ENCODE results near the gene RAE1. TPM values are rescaled to one million over a fixed set of nuclear protein-coding genes. Genes with fewer than 3 reads are reported as not detected.

RAE1 gene
- polyA plus RNA-seq, 1 donor: 22.9 TPM

DNA sequence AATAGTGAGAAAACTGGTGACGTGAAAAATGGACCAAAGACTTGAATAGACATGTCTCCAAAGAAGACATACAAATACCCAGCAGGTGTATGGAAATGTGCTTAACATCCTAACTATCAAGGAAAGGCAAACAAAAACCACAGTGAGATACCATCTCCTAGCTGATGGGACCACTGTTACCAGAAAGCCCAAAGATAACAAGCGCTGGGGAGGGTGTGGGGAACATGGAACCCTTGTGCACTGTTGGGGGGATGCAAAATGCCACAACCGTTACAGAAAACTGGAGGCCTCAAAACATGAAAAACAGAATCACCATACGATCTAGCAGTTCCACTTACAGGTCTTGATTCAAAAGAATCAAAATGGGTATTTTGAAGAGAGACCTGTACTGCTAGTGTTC is 20.3 kb downstream of the RAE1 start:
- DNase-seq (ENCODE audit: low read depth): no peak

GRCh38 chr20:57372157-57372556 is 21.1 kb downstream of the RAE1 start:
- DNase-seq (ENCODE audit: low read depth): no peak

GRCh38 chr20:57372581-57373350 is 21.7 kb downstream of the RAE1 start:
- DNase-seq (ENCODE audit: low read depth): no peak

DNA sequence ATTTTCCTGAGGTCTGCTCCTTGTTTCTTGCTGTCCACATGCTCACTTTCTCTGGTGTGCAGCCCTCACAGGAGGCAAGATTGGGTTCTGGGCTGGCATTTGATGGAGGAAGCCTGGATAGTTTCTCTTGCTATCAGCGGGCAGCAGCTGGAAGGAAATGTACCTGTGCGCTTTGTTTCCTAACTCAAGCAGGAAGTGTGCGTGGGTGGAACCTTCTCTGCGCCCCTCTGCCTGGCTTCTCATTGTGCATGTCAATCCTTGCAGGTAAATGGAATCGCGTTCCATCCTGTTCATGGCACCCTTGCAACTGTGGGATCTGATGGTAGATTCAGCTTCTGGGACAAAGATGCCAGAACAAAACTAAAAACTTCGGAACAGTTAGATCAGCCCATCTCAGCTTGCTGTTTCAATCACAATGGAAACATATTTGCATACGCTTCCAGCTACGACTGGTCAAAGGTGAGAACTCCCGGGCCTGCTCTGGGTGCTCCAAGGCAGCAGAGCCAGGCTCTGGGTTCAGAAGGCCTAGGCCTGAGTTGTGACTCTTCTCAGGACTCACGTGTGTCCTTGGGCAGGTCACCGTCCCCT is 23.4 kb downstream of the RAE1 start:
- DNase-seq (ENCODE audit: low read depth): no peak

- no peak for DNase-seq (ENCODE audit: low read depth)
Measured at GRCh38 chr20:57374931-57375651, 24.0 kb downstream of the RAE1 start.

DNA sequence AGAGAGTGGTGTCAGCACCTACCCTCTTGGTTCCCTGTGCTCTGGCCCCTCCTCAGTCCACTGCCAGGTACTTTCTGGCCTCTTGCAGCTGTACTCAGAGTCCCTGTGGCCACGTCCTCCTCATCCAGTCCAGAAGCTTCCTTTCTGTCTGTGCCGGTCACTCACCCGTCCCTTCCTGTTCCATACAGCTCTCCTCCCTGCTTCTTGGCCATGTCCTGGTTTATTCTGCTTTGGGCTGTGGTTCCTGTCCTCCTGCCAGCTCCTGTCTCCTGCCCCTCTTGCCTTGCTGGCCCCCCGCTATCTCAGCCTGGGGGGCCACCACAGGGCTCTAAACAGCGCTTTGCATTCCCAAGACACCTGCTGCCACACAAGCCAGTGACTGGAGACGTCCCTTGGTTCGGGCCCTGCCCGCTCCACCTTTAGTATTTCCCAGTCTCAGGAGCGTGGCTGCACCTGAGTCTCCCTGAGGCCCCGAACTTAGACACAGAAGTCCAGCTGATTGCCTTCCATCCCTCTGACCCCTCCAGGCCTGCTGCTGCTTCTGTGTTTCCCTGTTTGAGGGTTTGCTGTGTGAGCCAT is 24.7 kb downstream of the RAE1 start:
- DNase-seq (ENCODE audit: low read depth): no peak

DNA sequence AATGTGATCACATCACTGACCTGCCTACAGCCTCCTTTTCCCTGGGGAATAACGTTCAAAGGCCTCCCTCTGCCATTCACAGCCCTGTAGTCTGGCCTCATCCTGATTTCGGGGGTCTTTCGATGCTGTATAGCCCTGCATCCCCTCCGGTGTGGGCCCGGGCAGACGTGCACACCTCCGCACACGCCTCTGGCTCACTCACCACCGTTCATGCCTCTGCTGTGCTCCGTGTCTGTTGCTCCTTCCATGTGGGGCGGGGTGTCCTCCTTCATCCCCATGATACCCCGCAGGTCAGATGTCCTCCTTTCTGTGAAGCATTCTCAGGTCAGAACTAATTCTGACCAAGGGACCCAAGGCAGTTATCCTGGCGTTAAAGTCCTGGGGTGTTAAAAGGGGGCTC is 26.3 kb downstream of the RAE1 start:
- DNase-seq (ENCODE audit: low read depth): no peak

- no peak for DNase-seq (ENCODE audit: low read depth)
Measured at GRCh38 chr20:57378107-57378506, 27.1 kb downstream of the RAE1 start.

DNA sequence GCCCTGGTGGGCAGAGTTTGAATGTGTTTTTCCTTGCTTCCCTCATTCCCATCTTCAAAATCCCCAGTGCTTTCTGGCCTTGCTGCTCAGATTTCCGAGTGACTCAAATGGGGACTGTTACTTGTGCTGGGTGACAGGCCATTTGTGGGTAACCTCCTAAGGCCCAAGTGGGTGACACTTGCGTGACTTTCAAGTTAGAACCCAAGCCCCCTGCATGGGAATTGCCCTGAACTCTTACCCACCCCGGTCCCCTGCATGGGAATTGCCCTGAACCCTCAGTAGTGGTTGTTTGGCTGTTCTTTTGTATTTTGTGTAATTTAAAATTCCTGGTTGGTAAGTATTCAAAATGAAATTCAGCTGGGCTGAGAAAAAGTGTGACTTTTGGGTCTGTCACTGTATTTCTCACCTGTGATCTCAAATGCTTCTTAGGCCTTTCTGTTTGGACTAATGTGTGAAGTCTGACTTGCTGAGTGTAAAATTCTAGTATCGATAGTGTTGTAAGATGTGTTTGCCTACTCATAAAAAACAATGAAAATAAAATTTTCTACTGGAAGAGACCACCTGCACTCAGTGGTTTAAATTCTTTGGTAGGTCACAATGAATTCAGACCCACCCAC is 27.7 kb downstream of the RAE1 start:
- no peak for DNase-seq (ENCODE audit: low read depth)

GRCh38 chr20:57379263-57379647 is 28.2 kb downstream of the RAE1 start:
- DNase-seq (ENCODE audit: low read depth): no peak

DNA sequence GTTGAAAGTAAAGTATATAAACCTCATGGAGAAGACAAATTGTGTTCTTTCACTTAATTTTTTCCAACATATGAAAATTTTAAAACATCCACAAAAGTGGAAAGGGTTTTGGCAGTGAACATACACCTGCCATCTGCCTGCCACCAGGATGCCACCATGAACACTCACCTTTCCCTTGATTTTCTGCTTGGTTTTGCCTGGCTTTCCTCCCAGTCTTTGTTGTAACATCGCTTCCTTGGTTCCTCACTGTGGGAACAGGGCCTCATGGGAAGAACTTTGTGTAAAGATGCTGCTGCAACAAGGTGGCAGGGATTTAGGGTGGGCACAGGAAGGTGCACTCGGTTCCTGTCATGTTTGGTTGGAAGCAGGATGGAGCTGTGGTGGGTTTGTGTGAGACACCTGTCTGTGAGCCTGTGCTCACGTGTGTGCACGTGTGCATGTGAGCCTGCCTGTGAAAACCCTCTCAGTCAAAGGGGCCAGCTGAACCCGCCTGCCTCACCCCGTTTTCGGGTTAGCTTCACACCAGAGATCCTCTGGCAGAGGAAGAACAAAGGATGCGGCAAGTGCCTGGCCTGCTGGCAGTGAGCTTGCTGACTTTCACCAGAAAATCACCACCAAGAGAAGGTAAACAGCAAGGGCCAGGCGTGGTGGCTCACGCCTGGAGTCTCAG is 29.2 kb downstream of the RAE1 start:
- no peak for DNase-seq (ENCODE audit: low read depth)

DNA sequence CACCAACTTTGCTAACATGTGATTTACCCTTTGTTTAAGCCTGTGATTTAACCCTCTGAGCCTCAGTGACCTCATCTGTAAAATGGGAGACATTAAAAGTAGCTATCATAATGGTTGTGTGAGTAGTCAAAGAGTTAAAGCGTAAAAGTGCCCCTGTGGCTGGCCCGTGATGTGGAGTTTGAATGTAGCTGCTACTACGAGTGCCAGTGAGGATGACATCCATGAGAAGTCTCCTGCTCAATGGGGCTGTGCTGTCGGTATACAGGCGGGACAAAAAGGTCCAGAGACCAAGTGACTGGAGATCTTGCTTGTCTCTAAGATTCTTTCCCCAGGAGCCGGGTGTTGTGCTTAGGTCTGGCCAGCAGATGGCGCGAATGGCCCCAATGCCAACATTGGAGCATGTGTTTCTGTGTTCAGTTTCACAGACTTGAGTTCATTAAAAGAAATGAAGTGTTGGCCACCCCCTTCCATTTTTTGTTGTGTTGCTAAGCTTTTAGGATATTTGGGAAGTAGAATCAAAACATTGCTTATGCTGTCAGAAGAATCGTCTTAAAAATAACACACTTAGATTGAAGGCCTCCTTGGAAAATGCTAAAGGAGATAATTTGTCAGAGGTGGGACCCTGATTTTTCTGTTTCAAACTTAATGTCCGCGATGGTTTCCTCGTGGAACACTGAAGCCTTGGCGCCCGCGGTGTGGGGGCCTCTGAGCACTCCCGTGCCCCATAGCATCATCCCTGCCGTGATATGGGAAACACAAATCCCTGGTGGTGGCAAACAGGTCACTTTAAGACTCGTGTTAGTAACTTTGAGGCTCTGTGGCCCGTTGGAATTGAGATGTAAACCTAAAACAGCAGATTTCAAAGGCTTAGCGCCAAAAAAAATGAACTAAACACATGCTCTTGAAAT is 30.8 kb downstream of the RAE1 start:
- no peak for DNase-seq (ENCODE audit: low read depth)

- DNase-seq (ENCODE audit: low read depth): no peak
Measured at GRCh38 chr20:57382516-57382915, 31.5 kb downstream of the RAE1 start.

GRCh38 chr20:57383447-57384347 is 32.6 kb downstream of the RAE1 start:
- no peak for DNase-seq (ENCODE audit: low read depth)

- DNase-seq (ENCODE audit: low read depth): no peak
Measured at GRCh38 chr20:57384486-57384885, 33.4 kb downstream of the RAE1 start.

DNA sequence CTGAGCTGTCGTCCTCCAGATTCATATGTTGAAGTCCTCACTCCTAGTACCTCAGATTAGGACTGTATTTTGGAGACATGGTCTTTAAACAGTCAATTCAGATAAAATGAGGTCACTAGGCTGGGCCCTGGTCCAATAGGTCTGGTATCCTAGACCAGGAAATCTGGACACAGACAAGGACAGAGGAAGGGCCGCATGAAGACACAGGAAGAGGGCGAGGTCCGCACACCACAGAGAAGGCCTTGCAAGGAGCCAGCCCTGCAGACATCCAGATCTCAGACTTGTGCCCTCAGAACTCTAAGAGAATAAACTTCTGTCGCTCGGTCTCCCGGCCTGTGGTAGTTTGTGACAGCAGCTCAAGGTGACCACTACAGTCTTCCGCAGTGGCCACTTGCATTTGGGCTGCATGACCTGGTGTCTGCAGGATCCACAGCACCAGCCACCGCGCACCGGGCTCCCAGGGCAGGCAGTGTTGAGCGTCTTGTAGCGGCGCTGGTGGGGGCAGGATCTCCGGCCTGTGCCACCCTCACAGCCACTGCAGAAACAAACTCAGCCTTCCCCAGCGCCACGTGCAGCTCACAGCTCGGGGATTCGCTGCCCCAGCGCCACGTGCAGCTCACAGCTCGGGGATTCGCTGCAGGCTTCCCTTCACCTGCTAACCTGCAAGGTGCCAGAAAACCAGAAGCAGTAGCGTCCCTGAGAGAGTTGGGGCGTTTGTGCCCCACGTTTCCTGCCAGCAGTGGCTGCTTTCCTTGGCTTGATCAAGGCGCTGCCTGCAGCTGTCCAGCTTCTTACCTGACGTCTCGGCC is 34.1 kb downstream of the RAE1 start:
- no peak for DNase-seq (ENCODE audit: low read depth)

GRCh38 chr20:57385940-57386339 is 34.9 kb downstream of the RAE1 start:
- no peak for DNase-seq (ENCODE audit: low read depth)

GRCh38 chr20:57386762-57387161 is 35.7 kb downstream of the RAE1 start:
- DNase-seq (ENCODE audit: low read depth): no peak

DNA sequence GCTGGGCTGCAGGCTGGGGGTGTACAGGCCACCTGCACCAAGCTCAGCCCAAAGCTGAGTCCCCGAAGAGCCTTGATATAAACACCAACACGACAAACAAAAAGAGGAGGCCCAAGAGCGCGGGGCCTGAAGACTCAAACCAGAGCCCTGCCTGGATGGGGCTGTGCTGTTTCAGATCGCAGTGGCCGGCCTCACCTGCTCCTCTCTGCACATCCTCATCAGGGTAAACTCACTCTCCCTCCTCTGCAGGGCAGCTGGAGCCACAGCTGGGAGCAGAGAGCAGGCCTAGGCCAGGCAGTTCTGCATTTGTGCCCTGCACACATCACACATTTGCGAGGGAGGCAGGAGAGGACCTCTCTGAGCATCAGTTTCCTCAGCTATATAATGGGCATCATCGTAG is 36.4 kb downstream of the RAE1 start:
- DNase-seq (ENCODE audit: low read depth): no peak
